Smooth muscle cell (in vitro differentiated cells): ENCODE data around the gene ATP8A2. TPM values are rescaled to one million over a fixed set of nuclear protein-coding genes. Genes with fewer than 3 reads are reported as not detected.
"Not testable (repeated sequence)": the region's sequence is repeated elsewhere in the genome, so short reads cannot be mapped to it uniquely, and the experiment has no call there.

Experiments used
- DNase-seq: peaks from one replicate; lab custom pipeline; 2025; ENCODE audit not compliant: unreplicated experiment; lab: John Stamatoyannopoulos, UW
- H2AFZ ChIP-seq: fragments of 200-600 bp; sonication (generic); 2 replicates; pipeline ENCODE4 v1.6.0; 2016; ENCODE audit warnings: antibody characterized with exemption, low read depth, mild to moderate bottlenecking
- H3F3A ChIP-seq: fragments of 200-600 bp; sonication (generic); 2 replicates; pipeline ENCODE4 v1.6.0; 2017; ENCODE audit warnings: antibody characterized with exemption, low read depth
- H3K27ac ChIP-seq: fragments of 200-600 bp; sonication (generic); 2 replicates; pipeline ENCODE4 v1.5.1; 2016; ENCODE audit warnings: low read depth, mild to moderate bottlenecking
- H3K27me3 ChIP-seq: fragments of 200-600 bp; sonication (generic); 2 replicates; pipeline ENCODE4 v1.6.1; 2016; ENCODE audit warnings: low read depth, mild to moderate bottlenecking
- H3K36me3 ChIP-seq: fragments of 200-600 bp; sonication (generic); 2 replicates; pipeline ENCODE4 v1.5.1; 2016; ENCODE audit warnings: low read depth
- H3K4me1 ChIP-seq: fragments of 200-600 bp; sonication (generic); 2 replicates; pipeline ENCODE4 v1.5.1; 2016; ENCODE audit warnings: low read depth
- H3K4me2 ChIP-seq: fragments of 200-600 bp; sonication (generic); 2 replicates; pipeline ENCODE4 v1.6.0; 2016; ENCODE audit warnings: mild to moderate bottlenecking
- H3K4me3 ChIP-seq: fragments of 200-600 bp; sonication (generic); 2 replicates; pipeline ENCODE4 v1.5.1; 2016; ENCODE audit warnings: mild to moderate bottlenecking
- H3K79me2 ChIP-seq: fragments of 200-600 bp; sonication (generic); 2 replicates; pipeline ENCODE4 v1.6.0; 2016; ENCODE audit warnings: low read depth, mild to moderate bottlenecking
- H3K9ac ChIP-seq: fragments of 200-600 bp; sonication (generic); 2 replicates; pipeline ENCODE4 v1.6.0; 2016; ENCODE audit warnings: low read depth
- H3K9me3 ChIP-seq: fragments of 200-600 bp; sonication (generic); replicated peaks from 2 replicates; pipeline ENCODE4 v1.5.1; 2016; ENCODE audit warnings: low read depth
- H4K20me1 ChIP-seq: fragments of 200-600 bp; sonication (generic); 2 replicates; pipeline ENCODE4 v1.6.0; 2016; ENCODE audit warnings: low read depth
- CTCF ChIP-seq: fragments of 200-600 bp; sonication (generic); IDR thresholded peaks from 2 replicates; pipeline ENCODE4 v1.5.1; 2017; ENCODE audit warnings: borderline replicate concordance, mild to moderate bottlenecking, antibody characterized with exemption; ENCODE audit not compliant: insufficient read depth, poor library complexity, severe bottlenecking
- WGBS: methylation state at CpG from one replicate; pipeline ENCODE4 v1.1.7; 2016; ENCODE audit warnings: low lambda C conversion rate; 5-methylcytosine and 5-hydroxymethylcytosine counted together
- polyA plus RNA-seq: library from polyadenylated mRNA; unstranded; fragments of >200 nt; fragmentation: Nextera tagmentation; extraction: Ambion mirVana; gene quantifications from 2 replicates; pipeline ENCODE4 v1.2.1, GENCODE V29; 2016
- total RNA-seq: library from RNA; depleted of rRNA; stranded (reverse); fragments of >200 nt; gene quantifications from 2 replicates; pipeline ENCODE4 v1.2.3, GENCODE V29; 2014

The ATP8A2 gene
- total and polyA plus RNA-seq, 2 experiments from 2014 or later, result under 0.01 to 0.06 TPM

- no peak overlapping the region for H2AFZ ChIP-seq
- H3K4me1 ChIP-seq, result no peaks in the 10 kb centered on the region
- H3K36me3 ChIP-seq, result no peaks in the 10 kb centered on the region
- DNase-seq, result no peak
- no peaks in the 10 kb centered on the region for H3K27me3 ChIP-seq
- TF ChIP-seq CTCF, result no peak
- no peaks in the 10 kb centered on the region for H3F3A ChIP-seq
- H3K4me2 ChIP-seq, result no peak overlapping the region
- no peaks in the 10 kb centered on the region for H3K9me3 ChIP-seq
- H3K79me2 ChIP-seq, result no peaks in the 10 kb centered on the region
- no peak overlapping the region for H3K27ac ChIP-seq
- H3K9ac ChIP-seq, result no peak overlapping the region
- no peaks in the 10 kb centered on the region for H4K20me1 ChIP-seq
- WGBS, result 36% methylated on average over 3 of the region's 3 CpGs
- no peak overlapping the region for H3K4me3 ChIP-seq
These were observed 19.5 kb upstream of the ATP8A2 start for GRCh38 chr13:25352230-25352629.

DNA sequence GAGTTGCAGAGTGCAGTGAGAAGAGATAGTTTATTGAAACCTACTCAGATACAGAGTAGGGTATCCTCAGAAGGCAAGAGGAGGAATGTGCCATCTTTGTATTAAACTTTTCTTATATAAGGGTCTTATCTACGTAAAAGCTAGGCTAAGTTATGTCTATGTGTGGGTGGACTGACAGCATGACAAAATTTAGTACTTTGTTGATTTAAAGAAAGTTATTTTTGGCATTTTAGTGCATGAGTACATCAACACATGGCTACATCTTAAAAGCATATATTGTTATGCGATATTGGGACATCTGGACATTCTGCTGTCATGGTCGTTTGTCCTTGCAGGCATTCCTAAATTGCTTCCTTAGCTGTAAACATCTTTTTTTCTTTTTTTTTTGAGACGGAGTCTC is 19.0 kb upstream of the ATP8A2 start:
- WGBS, result 56% methylated on average over 4 of the region's 4 CpGs
- H3K27ac ChIP-seq, result no peak overlapping the region

DNA sequence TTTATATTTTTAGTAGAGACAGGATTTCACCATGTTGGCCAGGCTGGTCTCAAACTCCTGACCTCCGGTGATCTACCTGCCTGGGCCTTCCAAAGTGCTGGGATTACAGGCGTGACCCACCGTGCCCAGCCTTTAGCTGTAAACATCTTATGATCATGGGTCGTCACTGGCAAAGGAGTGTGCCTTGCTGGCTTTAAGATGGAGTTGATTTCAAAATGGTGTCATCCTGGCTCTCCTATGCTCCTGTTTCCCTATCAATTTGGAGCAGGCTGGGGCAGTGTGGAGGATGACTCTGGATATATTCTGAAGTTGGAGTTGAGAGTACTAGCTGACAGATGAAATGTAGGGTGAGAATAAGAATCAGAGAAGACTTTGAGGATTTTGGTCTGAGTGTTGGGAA is 18.4 kb upstream of the ATP8A2 start:
- Histone ChIP-seq H3K9me3 (no peaks in the 10 kb centered on the region), H3K4me3 (no peak overlapping the region), H3K9ac (no peak overlapping the region), H3K27me3 (no peaks in the 10 kb centered on the region), H3K27ac (no peak overlapping the region), H4K20me1 (no peaks in the 10 kb centered on the region), H3K4me1 (no peaks in the 10 kb centered on the region), H2AFZ (no peak overlapping the region), H3K79me2 (no peaks in the 10 kb centered on the region), H3F3A (no peaks in the 10 kb centered on the region), H3K4me2 (no peak overlapping the region), H3K36me3 (no peaks in the 10 kb centered on the region)
- no peak for TF ChIP-seq CTCF
- 96% methylated on average over 4 of the region's 4 CpGs for WGBS
- DNase-seq, result no peak

More for the DNA sequence above, 19.0 kb upstream of the ATP8A2 start:
- Histone ChIP-seq H3K36me3 (no peaks in the 10 kb centered on the region), H3K9ac (no peak overlapping the region), H2AFZ (no peak overlapping the region), H3K27me3 (no peaks in the 10 kb centered on the region), H3K4me2 (no peak overlapping the region), H3F3A (no peaks in the 10 kb centered on the region), H3K4me3 (no peak overlapping the region), H3K79me2 (no peaks in the 10 kb centered on the region), H4K20me1 (no peaks in the 10 kb centered on the region), H3K4me1 (no peaks in the 10 kb centered on the region), H3K9me3 (no peaks in the 10 kb centered on the region)
- DNase-seq, result no peak
- TF ChIP-seq CTCF, result no peak

DNA sequence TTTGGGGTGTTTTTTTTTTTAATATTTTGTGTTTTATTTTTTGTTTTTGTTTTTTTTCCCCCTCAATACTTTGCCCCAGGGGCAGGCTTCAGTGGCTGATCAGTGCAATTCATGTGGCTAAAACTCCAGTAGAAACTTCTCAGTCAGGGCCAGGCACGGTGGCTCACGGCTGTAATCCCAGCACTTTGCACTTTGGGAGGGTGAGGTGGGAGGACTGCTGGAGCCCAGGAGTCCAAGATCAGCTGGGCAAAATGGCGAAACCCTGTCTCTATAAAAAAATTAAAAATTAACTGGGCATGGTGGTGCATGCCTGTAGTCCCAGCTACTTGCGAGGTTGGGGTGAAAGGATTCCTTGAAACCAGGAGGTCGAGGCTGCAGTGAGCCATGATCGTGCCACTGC is 17.4 kb upstream of the ATP8A2 start:
- Histone ChIP-seq H3K4me3 (no peak overlapping the region), H3K36me3 (no peaks in the 10 kb centered on the region), H3K27ac (no peak overlapping the region), H3K9me3 (no peaks in the 10 kb centered on the region), H3K9ac (no peak overlapping the region), H3F3A (no peaks in the 10 kb centered on the region), H2AFZ (no peak overlapping the region), H3K4me2 (no peak overlapping the region), H3K27me3 (no peaks in the 10 kb centered on the region), H3K4me1 (no peaks in the 10 kb centered on the region), H4K20me1 (no peaks in the 10 kb centered on the region), H3K79me2 (no peaks in the 10 kb centered on the region)
- no peak for DNase-seq
- TF ChIP-seq CTCF, result no peak
- WGBS, result 91% methylated on average over 6 of the region's 6 CpGs

- DNase-seq, H3K36me3 ChIP-seq, H3K79me2 ChIP-seq, H3K4me1 ChIP-seq, H2AFZ ChIP-seq, H3K27ac ChIP-seq, H4K20me1 ChIP-seq, H3K27me3 ChIP-seq, H3K4me3 ChIP-seq, H3K9me3 ChIP-seq, H3K9ac ChIP-seq, H3K4me2 ChIP-seq, H3F3A ChIP-seq: not testable (repeated sequence)
- 96% methylated on average over 6 of the region's 6 CpGs for WGBS
These were observed 11.3 kb upstream of the ATP8A2 start for GRCh38 chr13:25360443-25360842.
